GM21723 (cell line): Measurements from ENCODE around the gene MAP1LC3B.

Source experiments
- ATAC-seq: cut with Tn5 transposase; IDR thresholded peaks from one replicate; pipeline ENCODE4 v1.9.1; 2021; ENCODE audit warnings: mild to moderate bottlenecking, moderate library complexity; ENCODE audit not compliant: unreplicated experiment

MAP1LC3B gene

DNA sequence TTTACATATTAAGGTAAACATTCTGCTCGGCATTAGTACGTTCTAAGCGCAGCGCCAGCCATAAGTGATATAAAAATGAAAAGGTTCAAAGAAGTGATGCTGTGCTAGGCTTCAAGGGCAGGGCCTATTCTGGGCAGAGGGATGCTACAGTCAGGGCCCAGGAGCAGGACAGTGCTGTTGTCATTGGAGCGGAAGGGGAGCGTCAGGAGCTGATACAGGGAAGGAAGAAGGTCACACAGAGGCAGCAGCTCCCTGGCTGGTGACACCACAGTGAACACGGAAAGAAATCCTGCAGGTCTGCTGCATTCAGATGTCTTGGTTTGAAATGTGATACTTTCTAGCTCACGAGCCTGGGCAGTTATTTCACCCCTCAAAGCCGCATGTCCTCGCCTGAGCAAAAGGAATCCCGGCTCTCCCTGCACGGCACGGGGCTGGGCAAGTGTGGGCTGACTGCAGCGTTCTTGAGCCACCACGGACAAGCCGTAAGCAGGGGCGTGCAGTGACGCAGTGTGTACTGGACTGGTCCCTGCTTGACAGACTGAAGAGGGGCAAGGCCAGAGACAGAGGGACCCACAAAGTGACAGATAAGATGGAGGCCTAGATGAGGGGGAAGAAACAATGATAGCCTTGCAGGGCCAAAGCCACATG is 59.6 kb downstream of the MAP1LC3B start:
- no peak for ATAC-seq

DNA sequence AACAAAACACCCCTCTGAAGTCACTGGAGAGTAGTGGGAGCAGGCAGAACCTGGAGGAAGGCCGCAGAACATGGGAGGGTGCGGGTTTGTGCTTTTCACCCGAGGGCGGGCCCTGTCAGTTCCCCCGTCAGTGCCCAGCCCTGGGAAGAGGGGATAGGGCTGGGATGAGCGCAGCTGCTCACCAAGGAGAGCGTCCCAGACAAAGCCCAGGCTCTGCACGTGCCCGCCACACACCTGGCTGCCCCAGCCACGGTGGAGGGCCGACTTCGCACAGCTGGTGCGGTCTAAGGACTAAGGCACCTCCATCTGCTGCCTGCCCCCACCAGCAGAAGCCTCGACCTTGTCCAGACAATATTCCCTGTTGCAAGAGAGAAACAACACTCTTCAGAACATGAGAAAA is 61.2 kb downstream of the MAP1LC3B start:
- ATAC-seq, result no peak
